DOHH2 (cell line): ENCODE data around the gene PROZ.

Source experiments
- EZH2phosphoT487 ChIP-seq: fragments of 200-600 bp; sonication (generic); IDR thresholded peaks from 2 replicates; pipeline ENCODE4 v1.6.1; 2017; ENCODE audit warnings: borderline replicate concordance, mild to moderate bottlenecking, antibody characterized with exemption, low read length, moderate library complexity, mixed read lengths
- TF ChIP-seq, protein P1 (sequence below): fragments of 200-600 bp; sonication (generic); IDR thresholded peaks from one replicate; pipeline ENCODE4 v1.5.1; 2014; ENCODE audit warnings: antibody characterized with exemption, mild to moderate bottlenecking, low read depth, low read length; ENCODE audit not compliant: poor library complexity, severe bottlenecking

DNA sequence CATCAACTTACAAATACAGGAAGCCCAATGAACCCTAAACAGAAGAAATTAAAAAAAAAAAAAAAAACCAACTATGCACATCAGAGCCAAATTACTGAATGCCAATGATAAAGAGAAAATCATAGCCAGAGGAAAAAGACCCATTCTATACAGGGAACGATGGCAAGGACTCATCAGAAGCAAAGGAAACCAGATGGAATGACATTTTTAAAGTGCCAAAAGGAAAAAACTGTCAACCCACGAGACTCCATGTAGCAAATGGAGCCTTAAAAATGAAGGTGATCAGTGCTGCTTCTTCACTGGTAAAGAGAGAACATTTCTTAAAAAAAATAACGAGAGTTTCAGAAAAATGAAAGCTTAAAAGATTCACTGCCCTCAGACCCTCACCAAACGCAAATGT, 31.7 kb downstream of the PROZ start:
- TF ChIP-seq, protein P1, sequence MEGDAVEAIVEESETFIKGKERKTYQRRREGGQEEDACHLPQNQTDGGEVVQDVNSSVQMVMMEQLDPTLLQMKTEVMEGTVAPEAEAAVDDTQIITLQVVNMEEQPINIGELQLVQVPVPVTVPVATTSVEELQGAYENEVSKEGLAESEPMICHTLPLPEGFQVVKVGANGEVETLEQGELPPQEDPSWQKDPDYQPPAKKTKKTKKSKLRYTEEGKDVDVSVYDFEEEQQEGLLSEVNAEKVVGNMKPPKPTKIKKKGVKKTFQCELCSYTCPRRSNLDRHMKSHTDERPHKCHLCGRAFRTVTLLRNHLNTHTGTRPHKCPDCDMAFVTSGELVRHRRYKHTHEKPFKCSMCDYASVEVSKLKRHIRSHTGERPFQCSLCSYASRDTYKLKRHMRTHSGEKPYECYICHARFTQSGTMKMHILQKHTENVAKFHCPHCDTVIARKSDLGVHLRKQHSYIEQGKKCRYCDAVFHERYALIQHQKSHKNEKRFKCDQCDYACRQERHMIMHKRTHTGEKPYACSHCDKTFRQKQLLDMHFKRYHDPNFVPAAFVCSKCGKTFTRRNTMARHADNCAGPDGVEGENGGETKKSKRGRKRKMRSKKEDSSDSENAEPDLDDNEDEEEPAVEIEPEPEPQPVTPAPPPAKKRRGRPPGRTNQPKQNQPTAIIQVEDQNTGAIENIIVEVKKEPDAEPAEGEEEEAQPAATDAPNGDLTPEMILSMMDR, result no peak
- no peak for TF ChIP-seq EZH2phosphoT487
